ENCODE data around the gene FZR1. TPM values are rescaled to one million over a fixed set of nuclear protein-coding genes. Genes with fewer than 3 reads are reported as not detected.

FZR1 gene
- total and polyA plus RNA-seq, 9 of the 15 experiments (the other 6 are each of a cell fraction or from before 2014, with no cell fraction given), result 0.18 to 48.0 (median 22.2) TPM

DNA sequence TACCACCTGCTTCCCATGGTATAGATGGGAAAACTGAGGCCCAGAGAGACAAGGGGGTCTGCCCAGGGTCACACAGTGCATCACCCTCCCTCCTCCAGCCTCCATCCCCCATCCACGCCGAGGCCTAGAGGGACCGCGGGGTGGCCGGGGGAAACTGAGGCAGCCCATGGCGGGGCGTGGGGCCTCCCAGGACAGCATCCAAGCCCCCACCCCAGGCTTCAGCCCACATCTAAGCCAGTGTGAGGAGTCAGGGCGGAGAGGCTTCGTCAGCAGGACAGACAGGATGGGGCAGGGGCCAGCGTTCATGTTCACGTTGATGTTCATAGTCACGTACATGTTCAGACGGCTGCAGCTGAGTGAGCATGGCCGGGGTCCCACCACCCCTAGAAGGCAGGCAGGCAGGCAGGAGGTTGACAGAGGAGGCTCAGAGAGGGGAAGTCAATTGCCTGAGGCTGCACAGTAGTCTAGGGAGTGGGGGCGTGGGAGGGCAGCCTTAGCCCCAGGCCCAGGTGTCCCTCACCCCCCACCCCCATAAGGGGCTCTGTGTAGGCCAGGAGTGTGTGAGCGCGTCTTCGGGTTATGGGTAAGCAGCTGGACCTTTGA lies 49.1 kb upstream of the FZR1 start:
- Histone ChIP-seq H2AFZ (ENCODE audit: low read depth, low read length) (no peak overlapping the region), H4K20me1 (replicated peaks; ENCODE audit: control insufficient read depth, insufficient read depth, low read length) (peaks cover 8% of the 10 kb centered on the region), H3K4me1 (replicated peaks in 1 of 2; ENCODE audit: control insufficient read depth in 2 of 2, insufficient read depth in 2 of 2, low read length in 2 of 2) (peaks cover 0 to 48% of the 10 kb centered on the region in 2 experiments; a peak in 2 of 5 replicates), H3K9me3 (replicated peaks; ENCODE audit: control insufficient read depth, insufficient read depth, low read depth, low read length) (no peaks in the 10 kb centered on the region), H3K79me2 (ENCODE audit: control insufficient read depth, insufficient read depth, low read length) (peaks cover 5% of the 10 kb centered on the region; the same call in 2 of the 3 replicates), H3K36me3 (ENCODE audit: control insufficient read depth, insufficient read depth, low read length) (peaks cover 91% of the 10 kb centered on the region), H3K27me3 (ENCODE audit: control insufficient read depth in 2 of 2, insufficient read depth in 2 of 2, low read length in 2 of 2) (no peaks in the 10 kb centered on the region), H3K27ac (ENCODE audit: extremely low read depth, low read depth, low read length) (no peak overlapping the region), H3K9ac (ENCODE audit: insufficient read depth in 1 of 2, low read depth in 2 of 2, low read length in 2 of 2) (no peak overlapping the region), H3K9me1 (ENCODE audit: control insufficient read depth, insufficient read depth, low read length) (no peaks in the 10 kb centered on the region), H3K4me3 (no peak overlapping the region), H3K4me2 (ENCODE audit: insufficient read depth, low read length) (no peak overlapping the region)
- DNase-seq (ENCODE audit: extremely low read depth in 1 of 4, low spot score in 3 of 4) (no peak), ATAC-seq (no peak), FAIRE-seq (no peak)
- 94% methylated on average over 13 of the region's 18 CpGs for WGBS (ENCODE audit: insufficient coverage, low coverage, missing lambda C conversion rate)
- in situ Hi-C loops (cut with MboI), result no loop called here
- CTCF ChIA-PET (ENCODE audit: low intra/inter-chr PET ratio), result no interaction called here
- no TSS peak for BruUV-seq (replicated peaks)
- intact Hi-C loops (cut with micrococcal nuclease), result no loop called here
- POLR2A ChIA-PET, result no interaction called here
- TF ChIP-seq ZNF79 (CRISPR knock-in tag; IDR thresholded peaks at IDR 0.05; ENCODE audit: low read depth), result no peak
- TF ChIP-seq, protein P1, sequence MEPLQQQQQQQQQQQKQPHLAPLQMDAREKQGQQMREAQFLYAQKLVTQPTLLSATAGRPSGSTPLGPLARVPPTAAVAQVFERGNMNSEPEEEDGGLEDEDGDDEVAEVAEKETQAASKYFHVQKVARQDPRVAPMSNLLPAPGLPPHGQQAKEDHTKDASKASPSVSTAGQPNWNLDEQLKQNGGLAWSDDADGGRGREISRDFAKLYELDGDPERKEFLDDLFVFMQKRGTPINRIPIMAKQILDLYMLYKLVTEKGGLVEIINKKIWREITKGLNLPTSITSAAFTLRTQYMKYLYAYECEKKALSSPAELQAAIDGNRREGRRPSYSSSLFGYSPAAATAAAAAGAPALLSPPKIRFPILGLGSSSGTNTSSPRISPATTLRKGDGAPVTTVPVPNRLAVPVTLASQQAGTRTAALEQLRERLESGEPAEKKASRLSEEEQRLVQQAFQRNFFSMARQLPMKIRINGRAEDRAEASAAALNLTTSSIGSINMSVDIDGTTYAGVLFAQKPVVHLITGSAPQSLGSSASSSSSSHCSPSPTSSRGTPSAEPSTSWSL (CRISPR knock-in tag; IDR thresholded peaks at IDR 0.05; ENCODE audit: borderline replicate concordance), result no peak
- TF ChIP-seq ZNF133 (CRISPR knock-in tag; IDR thresholded peaks at IDR 0.05), result no peak
- TF ChIP-seq CLOCK (CRISPR knock-in tag; IDR thresholded peaks at IDR 0.05; ENCODE audit: borderline replicate concordance), result no peak
- no peak for TF ChIP-seq ZBTB7A (IDR thresholded peaks at IDR 0.05; ENCODE audit: borderline replicate concordance, control insufficient read depth, low read depth, low read length)
- no peak for TF ChIP-seq TRIM24 (IDR thresholded peaks at IDR 0.05)
- TF ChIP-seq ZNF12 (CRISPR knock-in tag; IDR thresholded peaks at IDR 0.05), result no peak
- peak; percentile 79 for TF ChIP-seq RBM22 (IDR thresholded peaks at IDR 0.05; ENCODE audit: low read depth, low read length, poor library complexity, severe bottlenecking)
- TF ChIP-seq, protein P2, sequence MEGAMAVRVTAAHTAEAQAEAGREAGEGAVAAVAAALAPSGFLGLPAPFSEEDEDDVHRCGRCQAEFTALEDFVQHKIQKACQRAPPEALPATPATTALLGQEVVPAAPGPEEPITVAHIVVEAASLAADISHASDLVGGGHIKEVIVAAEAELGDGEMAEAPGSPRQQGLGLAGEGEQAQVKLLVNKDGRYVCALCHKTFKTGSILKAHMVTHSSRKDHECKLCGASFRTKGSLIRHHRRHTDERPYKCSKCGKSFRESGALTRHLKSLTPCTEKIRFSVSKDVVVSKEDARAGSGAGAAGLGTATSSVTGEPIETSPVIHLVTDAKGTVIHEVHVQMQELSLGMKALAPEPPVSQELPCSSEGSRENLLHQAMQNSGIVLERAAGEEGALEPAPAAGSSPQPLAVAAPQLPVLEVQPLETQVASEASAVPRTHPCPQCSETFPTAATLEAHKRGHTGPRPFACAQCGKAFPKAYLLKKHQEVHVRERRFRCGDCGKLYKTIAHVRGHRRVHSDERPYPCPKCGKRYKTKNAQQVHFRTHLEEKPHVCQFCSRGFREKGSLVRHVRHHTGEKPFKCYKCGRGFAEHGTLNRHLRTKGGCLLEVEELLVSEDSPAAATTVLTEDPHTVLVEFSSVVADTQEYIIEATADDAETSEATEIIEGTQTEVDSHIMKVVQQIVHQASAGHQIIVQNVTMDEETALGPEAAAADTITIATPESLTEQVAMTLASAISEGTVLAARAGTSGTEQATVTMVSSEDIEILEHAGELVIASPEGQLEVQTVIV (CRISPR knock-in tag; IDR thresholded peaks at IDR 0.05; ENCODE audit: borderline replicate concordance), result no peak
- peak; percentile 46 for TF ChIP-seq POLR2G (IDR thresholded peaks at IDR 0.05; ENCODE audit: low read depth, low read length)
